ENCODE results near the gene PITPNM2. TPM values are rescaled to one million over a fixed set of nuclear protein-coding genes. Genes with fewer than 3 reads are reported as not detected.

Gene PITPNM2
- total and polyA plus RNA-seq, 9 of the 15 experiments (the other 6 are each of a cell fraction or from before 2014, with no cell fraction given), result 0.03 to 10.8 (median 2.9) TPM

DNA sequence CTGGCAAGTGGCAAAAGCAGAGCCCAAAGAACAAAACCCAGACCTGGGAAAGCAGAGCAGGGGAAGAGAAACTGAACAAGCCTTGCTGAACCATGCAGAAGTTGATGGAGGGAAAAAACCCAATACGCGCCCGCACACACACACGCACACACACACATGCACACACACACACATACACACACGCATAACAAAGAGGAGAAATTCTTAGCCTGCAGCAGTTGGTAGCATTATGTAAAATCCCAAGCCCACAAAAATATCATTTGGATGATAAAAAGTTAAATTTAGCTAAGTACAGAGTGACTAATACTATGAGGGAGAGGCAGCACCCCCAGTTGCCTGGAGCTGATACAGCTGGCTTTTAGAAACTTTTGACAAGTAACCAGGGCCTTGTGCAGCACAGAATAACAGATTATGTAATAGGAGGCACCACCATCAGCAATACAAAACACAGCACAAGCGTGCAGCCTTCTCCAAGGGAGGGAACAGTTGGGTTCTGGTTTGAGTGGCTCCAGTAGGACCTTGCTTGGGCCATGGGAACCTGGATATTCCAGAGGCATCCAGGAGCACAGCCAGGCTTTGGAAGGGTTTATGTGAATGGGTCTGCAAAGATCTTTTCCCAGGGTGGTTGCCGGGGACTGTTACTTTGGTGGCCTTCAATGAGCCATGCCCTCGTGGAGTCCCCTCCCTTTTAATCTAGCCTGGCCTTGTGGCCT, 35.3 kb downstream of the PITPNM2 start (continued):
- no peak for TF ChIP-seq THRB (CRISPR knock-in tag; conservative IDR thresholded peaks at IDR 0.05)
- no peak for TF ChIP-seq SPI1 (IDR thresholded peaks at IDR 0.05; ENCODE audit: borderline replicate concordance, low read depth, low read length)
- no peak for TF ChIP-seq ZNF175 (CRISPR knock-in tag; IDR thresholded peaks at IDR 0.05; ENCODE audit: low read depth)
- no peak for TF ChIP-seq CHCHD3 (CRISPR knock-in tag; IDR thresholded peaks at IDR 0.05)
- no peak for TF ChIP-seq TEAD1 (CRISPR knock-in tag; IDR thresholded peaks at IDR 0.05)
- 0 out of 2 replicates have a peak, but pooled peaks have one; percentile 19 for TF ChIP-seq ATF3 (IDR thresholded peaks at IDR 0.05)
- TF ChIP-seq ATF3 (CRISPR knock-in tag; conservative IDR thresholded peaks at IDR 0.05), result no peak
- TF ChIP-seq, protein P1, sequence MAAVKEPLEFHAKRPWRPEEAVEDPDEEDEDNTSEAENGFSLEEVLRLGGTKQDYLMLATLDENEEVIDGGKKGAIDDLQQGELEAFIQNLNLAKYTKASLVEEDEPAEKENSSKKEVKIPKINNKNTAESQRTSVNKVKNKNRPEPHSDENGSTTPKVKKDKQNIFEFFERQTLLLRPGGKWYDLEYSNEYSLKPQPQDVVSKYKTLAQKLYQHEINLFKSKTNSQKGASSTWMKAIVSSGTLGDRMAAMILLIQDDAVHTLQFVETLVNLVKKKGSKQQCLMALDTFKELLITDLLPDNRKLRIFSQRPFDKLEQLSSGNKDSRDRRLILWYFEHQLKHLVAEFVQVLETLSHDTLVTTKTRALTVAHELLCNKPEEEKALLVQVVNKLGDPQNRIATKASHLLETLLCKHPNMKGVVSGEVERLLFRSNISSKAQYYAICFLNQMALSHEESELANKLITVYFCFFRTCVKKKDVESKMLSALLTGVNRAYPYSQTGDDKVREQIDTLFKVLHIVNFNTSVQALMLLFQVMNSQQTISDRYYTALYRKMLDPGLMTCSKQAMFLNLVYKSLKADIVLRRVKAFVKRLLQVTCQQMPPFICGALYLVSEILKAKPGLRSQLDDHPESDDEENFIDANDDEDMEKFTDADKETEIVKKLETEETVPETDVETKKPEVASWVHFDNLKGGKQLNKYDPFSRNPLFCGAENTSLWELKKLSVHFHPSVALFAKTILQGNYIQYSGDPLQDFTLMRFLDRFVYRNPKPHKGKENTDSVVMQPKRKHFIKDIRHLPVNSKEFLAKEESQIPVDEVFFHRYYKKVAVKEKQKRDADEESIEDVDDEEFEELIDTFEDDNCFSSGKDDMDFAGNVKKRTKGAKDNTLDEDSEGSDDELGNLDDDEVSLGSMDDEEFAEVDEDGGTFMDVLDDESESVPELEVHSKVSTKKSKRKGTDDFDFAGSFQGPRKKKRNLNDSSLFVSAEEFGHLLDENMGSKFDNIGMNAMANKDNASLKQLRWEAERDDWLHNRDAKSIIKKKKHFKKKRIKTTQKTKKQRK (IDR thresholded peaks at IDR 0.05; ENCODE audit: borderline replicate concordance, low read depth, low read length), result no peak
- TF ChIP-seq ZNF717 (CRISPR knock-in tag; IDR thresholded peaks at IDR 0.05), result no peak
- no peak for TF ChIP-seq DNMT1 (IDR thresholded peaks at IDR 0.05)

All from K562 (cell line).